Measurements from ENCODE around the gene STRA8.

STRA8 gene

DNA sequence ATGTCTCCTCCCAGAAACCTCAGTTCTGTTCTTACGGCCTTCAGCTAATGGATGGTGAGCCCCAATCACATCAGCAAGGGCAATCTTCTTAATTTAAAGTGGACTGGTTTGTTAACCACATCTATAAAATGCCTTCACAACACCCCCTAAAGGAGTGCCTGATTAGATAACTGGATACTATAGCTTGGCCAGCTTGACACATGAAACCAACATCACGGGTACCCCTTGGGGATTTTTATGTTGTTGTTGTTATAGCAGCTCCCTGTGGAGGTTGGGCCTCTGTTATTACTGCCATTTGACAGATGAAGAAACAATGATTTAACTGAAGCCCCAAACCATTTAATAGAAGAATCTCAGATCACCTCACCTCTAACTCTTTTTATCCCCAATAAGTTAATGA, 26.8 kb downstream of the STRA8 start:
- peaks cover 21% of the 10 kb centered on the region for H3K4me1 Mint-ChIP-seq
- H3K9me3 Mint-ChIP-seq: peaks cover under 1% of the 10 kb centered on the region
- no peaks in the 10 kb centered on the region for H3K36me3 Mint-ChIP-seq (ENCODE audit: low read depth)
- TF ChIP-seq, protein P1, sequence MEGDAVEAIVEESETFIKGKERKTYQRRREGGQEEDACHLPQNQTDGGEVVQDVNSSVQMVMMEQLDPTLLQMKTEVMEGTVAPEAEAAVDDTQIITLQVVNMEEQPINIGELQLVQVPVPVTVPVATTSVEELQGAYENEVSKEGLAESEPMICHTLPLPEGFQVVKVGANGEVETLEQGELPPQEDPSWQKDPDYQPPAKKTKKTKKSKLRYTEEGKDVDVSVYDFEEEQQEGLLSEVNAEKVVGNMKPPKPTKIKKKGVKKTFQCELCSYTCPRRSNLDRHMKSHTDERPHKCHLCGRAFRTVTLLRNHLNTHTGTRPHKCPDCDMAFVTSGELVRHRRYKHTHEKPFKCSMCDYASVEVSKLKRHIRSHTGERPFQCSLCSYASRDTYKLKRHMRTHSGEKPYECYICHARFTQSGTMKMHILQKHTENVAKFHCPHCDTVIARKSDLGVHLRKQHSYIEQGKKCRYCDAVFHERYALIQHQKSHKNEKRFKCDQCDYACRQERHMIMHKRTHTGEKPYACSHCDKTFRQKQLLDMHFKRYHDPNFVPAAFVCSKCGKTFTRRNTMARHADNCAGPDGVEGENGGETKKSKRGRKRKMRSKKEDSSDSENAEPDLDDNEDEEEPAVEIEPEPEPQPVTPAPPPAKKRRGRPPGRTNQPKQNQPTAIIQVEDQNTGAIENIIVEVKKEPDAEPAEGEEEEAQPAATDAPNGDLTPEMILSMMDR (IDR thresholded peaks at IDR 0.05; ENCODE audit: unreplicated experiment in 3 of 3): no peak
- H3K27me3 Mint-ChIP-seq (ENCODE audit: low read depth): peaks cover 11% of the 10 kb centered on the region
- H3K27ac Mint-ChIP-seq: peak overlapping the region in 2 of 3 experiments; percentile 37 to 45
- no peak overlapping the region for H3K4me3 Mint-ChIP-seq

- H3K27ac Mint-ChIP-seq: peak overlapping the region; percentile 37 to 53 (median 45)
- no peaks in the 10 kb centered on the region for H3K36me3 Mint-ChIP-seq (ENCODE audit: low read depth)
- peaks cover 7% of the 10 kb centered on the region for H3K9me3 Mint-ChIP-seq
- H3K27me3 Mint-ChIP-seq (ENCODE audit: low read depth): peaks cover 12% of the 10 kb centered on the region
- H3K4me1 Mint-ChIP-seq: peaks cover 21% of the 10 kb centered on the region
- TF ChIP-seq, protein P1 (IDR thresholded peaks at IDR 0.05; ENCODE audit: unreplicated experiment in 3 of 3): no peak
- H3K4me3 Mint-ChIP-seq: no peak overlapping the region
Measured at GRCh38 chr7:135260930-135261721, 27.5 kb downstream of the STRA8 start.

GRCh38 chr7:135262623-135263320, 29.1 kb downstream of the STRA8 start:
- Mint-ChIP-seq H3K4me1 (peaks cover 21% of the 10 kb centered on the region), H3K4me3 (no peak overlapping the region), H3K27ac (no peak overlapping the region), H3K27me3 (ENCODE audit: low read depth) (peaks cover 4% of the 10 kb centered on the region), H3K36me3 (ENCODE audit: low read depth) (no peaks in the 10 kb centered on the region), H3K9me3 (peaks cover 7% of the 10 kb centered on the region)
- TF ChIP-seq, protein P1 (IDR thresholded peaks at IDR 0.05; ENCODE audit: unreplicated experiment in 3 of 3): no peak

DNA sequence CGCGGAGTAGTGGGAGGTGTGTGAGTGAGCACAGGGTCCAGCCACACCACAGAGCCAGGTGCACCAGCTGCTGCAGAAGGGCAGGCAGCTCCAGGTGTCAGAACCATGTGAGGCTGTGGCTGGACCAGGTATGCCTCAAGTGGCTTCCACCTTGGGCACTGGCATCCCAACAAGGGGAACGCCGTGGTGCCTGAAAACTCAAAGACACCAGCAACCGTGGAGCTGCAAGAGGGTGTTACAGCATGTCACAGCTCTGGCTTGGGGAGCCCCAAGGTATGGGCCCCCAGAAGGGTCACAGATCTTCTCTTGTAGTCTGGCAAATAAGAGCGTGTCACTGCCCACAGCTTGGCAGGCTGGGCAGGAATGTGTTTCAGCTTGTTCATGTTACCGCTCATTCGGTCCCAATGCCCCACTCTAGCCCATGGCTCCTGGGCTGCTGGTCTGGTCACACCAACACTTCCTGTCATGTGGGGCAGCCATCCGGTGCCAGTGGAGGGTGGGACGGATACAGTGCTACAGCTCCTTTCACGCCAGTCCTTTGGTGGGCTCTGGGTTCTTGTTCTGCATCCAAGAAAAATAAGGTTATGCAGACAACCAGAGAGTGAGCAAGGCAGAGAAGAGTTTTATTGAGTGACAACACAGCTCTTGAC, 29.8 kb downstream of the STRA8 start:
- no peaks in the 10 kb centered on the region for H3K36me3 Mint-ChIP-seq (ENCODE audit: low read depth)
- peaks cover 9% of the 10 kb centered on the region for H3K9me3 Mint-ChIP-seq
- TF ChIP-seq, protein P1 (IDR thresholded peaks at IDR 0.05; ENCODE audit: unreplicated experiment in 3 of 3): no peak
- H3K27ac Mint-ChIP-seq: no peak overlapping the region
- H3K4me1 Mint-ChIP-seq: peaks cover 17% of the 10 kb centered on the region
- peaks cover 10% of the 10 kb centered on the region for H3K27me3 Mint-ChIP-seq (ENCODE audit: low read depth)
- no peak overlapping the region for H3K4me3 Mint-ChIP-seq

- H3K9me3 Mint-ChIP-seq: peaks cover 9% of the 10 kb centered on the region
- TF ChIP-seq, protein P1 (IDR thresholded peaks at IDR 0.05; ENCODE audit: unreplicated experiment in 3 of 3): no peak
- no peaks in the 10 kb centered on the region for H3K36me3 Mint-ChIP-seq (ENCODE audit: low read depth)
- H3K27ac Mint-ChIP-seq: no peak overlapping the region
- peaks cover 15% of the 10 kb centered on the region for H3K27me3 Mint-ChIP-seq (ENCODE audit: low read depth)
- peaks cover 12% of the 10 kb centered on the region for H3K4me1 Mint-ChIP-seq
- no peak overlapping the region for H3K4me3 Mint-ChIP-seq
Measured at GRCh38 chr7:135265637-135266036, 32.0 kb downstream of the STRA8 start.

All from nephron (organoid).